ENCODE results near the gene GAR1. TPM values are rescaled to one million over a fixed set of nuclear protein-coding genes. Genes with fewer than 3 reads are reported as not detected.

Gene GAR1
- total and polyA plus RNA-seq, 9 of the 15 experiments (the other 6 are each of a cell fraction or from before 2014, with no cell fraction given) = 35.7 to 194 (median 68.2) TPM

GRCh38 chr4:109798866-109799265, 16.7 kb upstream of the GAR1 start (continued):
- TF ChIP-seq CTCF (IDR thresholded peaks at IDR 0.05 in 2 of 3, conservative IDR thresholded peaks at IDR 0.05 in 1 of 3; ENCODE audit: insufficient read depth in 2 of 3, low read depth in 1 of 3, low read length in 3 of 3) = 0 out of 6 replicates have a peak, but pooled peaks of 1 of the 3 experiments have one; percentile 9
- TF ChIP-seq NR1H2 (CRISPR knock-in tag; IDR thresholded peaks at IDR 0.05) = no peak

GRCh38 chr4:109801099-109801789, 14.3 kb upstream of the GAR1 start:
- Histone ChIP-seq H3K4me1 (replicated peaks in 1 of 2; ENCODE audit: control insufficient read depth in 2 of 2, insufficient read depth in 2 of 2, low read length in 2 of 2) (no peaks in the 10 kb centered on the region; a peak in 3 of 5 replicates), H3K9ac (ENCODE audit: insufficient read depth in 1 of 2, low read depth in 2 of 2, low read length in 2 of 2) (no peak overlapping the region), H3K36me3 (ENCODE audit: control insufficient read depth, insufficient read depth, low read length) (no peaks in the 10 kb centered on the region), H3K27ac (ENCODE audit: extremely low read depth, low read depth, low read length) (no peak overlapping the region), H4K20me1 (replicated peaks; ENCODE audit: control insufficient read depth, insufficient read depth, low read length) (no peaks in the 10 kb centered on the region), H3K79me2 (ENCODE audit: control insufficient read depth, insufficient read depth, low read length) (no peaks in the 10 kb centered on the region), H3K9me1 (ENCODE audit: control insufficient read depth, insufficient read depth, low read length) (no peaks in the 10 kb centered on the region), H3K9me3 (replicated peaks; ENCODE audit: control insufficient read depth, insufficient read depth, low read depth, low read length) (no peaks in the 10 kb centered on the region), H3K27me3 (ENCODE audit: control insufficient read depth in 2 of 2, insufficient read depth in 2 of 2, low read length in 2 of 2) (no peaks in the 10 kb centered on the region), H3K4me3 (no peak overlapping the region), H2AFZ (ENCODE audit: low read depth, low read length) (no peak overlapping the region), H3K4me2 (ENCODE audit: insufficient read depth, low read length) (no peak overlapping the region)
- WGBS (ENCODE audit: insufficient coverage, low coverage, missing lambda C conversion rate) = 43% methylated on average over 4 of the region's 4 CpGs
- no peak for FAIRE-seq
- DNase-seq (ENCODE audit: extremely low read depth in 1 of 4, low spot score in 3 of 4) = no peak
- no TSS peak for BruUV-seq (replicated peaks)
- intact Hi-C loops (cut with micrococcal nuclease) (loop anchor here (5.0 kb wide), 1 partner anchor 374 kb away; no protein-coding TSS in a partner anchor), in situ Hi-C loops (cut with MboI) (no loop called here)
- ChIA-PET CTCF (ENCODE audit: low intra/inter-chr PET ratio) (no interaction called here), POLR2A (interaction anchor here (2.1 kb wide), 1 partner anchor 13 kb away, joined by 8 read pairs; the partner anchor contains the start of gene GAR1)
- ATAC-seq = no peak
- TF ChIP-seq TFE3 (CRISPR knock-in tag; IDR thresholded peaks at IDR 0.05) = no peak
- no peak for TF ChIP-seq ZNF24 (IDR thresholded peaks at IDR 0.05)
- no peak for TF ChIP-seq SFPQ (IDR thresholded peaks at IDR 0.05; ENCODE audit: low read depth, low read length)
- TF ChIP-seq ZBTB5 (IDR thresholded peaks at IDR 0.05) = no peak
- no peak for TF ChIP-seq ELF1 (tag; IDR thresholded peaks at IDR 0.05)
- no peak for TF ChIP-seq PATZ1 (CRISPR knock-in tag; IDR thresholded peaks at IDR 0.05; ENCODE audit: borderline replicate concordance)
- TF ChIP-seq SRSF9 (IDR thresholded peaks at IDR 0.05; ENCODE audit: borderline replicate concordance, low read depth, low read length) = no peak

Data from K562 (cell line).